AG10803 (cell line): ENCODE data around the gene MYL11.

Source experiments
- DNase-seq: peaks from one replicate; pipeline ENCODE4 v3.0.0; 2010; ENCODE audit warnings: low read depth
- H3K4me3 ChIP-seq: 2 replicates; pipeline ENCODE4 v1.5.1; 2011; ENCODE audit warnings: mild to moderate bottlenecking, low read length, control low read depth
- TF ChIP-seq, protein P1 (sequence below): conservative IDR thresholded peaks from 2 replicates; pipeline ENCODE4 v1.5.1; 2011; ENCODE audit warnings: mild to moderate bottlenecking, low read length, control low read depth, inconsistent platforms

The MYL11 gene

DNA sequence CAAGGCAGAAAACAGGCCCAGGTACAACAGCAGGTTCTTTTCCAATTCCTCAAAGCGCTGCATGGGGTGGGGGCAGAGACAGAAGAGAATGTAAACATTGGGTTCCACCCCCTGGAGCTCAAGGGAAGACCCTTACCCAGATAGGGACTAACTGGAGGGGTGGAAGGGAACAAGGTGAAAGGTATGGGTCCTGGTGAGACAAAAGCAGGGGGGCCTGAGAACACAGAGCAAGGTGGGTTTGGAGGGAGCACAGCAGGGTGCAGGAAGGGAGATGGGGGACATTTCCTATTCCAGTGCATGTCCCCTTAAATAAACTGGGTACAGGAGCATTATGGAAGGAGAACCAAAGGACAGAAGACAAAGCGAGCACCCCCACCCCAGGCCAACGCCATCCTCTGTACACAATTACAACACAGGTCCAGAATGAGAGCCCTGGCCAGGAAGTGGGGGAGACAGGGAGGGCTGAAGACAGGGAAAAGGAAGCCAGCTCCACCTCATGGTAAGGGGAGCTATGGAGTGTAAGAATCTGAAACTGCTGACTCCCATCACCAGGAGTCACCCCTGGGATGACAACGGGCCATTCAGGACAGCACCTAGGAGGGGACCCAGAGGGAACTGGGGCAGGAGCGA is 17.4 kb upstream of the MYL11 start:
- TF ChIP-seq, protein P1, sequence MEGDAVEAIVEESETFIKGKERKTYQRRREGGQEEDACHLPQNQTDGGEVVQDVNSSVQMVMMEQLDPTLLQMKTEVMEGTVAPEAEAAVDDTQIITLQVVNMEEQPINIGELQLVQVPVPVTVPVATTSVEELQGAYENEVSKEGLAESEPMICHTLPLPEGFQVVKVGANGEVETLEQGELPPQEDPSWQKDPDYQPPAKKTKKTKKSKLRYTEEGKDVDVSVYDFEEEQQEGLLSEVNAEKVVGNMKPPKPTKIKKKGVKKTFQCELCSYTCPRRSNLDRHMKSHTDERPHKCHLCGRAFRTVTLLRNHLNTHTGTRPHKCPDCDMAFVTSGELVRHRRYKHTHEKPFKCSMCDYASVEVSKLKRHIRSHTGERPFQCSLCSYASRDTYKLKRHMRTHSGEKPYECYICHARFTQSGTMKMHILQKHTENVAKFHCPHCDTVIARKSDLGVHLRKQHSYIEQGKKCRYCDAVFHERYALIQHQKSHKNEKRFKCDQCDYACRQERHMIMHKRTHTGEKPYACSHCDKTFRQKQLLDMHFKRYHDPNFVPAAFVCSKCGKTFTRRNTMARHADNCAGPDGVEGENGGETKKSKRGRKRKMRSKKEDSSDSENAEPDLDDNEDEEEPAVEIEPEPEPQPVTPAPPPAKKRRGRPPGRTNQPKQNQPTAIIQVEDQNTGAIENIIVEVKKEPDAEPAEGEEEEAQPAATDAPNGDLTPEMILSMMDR, result no peak
- no peak for DNase-seq
- H3K4me3 ChIP-seq, result no peak overlapping the region

DNA sequence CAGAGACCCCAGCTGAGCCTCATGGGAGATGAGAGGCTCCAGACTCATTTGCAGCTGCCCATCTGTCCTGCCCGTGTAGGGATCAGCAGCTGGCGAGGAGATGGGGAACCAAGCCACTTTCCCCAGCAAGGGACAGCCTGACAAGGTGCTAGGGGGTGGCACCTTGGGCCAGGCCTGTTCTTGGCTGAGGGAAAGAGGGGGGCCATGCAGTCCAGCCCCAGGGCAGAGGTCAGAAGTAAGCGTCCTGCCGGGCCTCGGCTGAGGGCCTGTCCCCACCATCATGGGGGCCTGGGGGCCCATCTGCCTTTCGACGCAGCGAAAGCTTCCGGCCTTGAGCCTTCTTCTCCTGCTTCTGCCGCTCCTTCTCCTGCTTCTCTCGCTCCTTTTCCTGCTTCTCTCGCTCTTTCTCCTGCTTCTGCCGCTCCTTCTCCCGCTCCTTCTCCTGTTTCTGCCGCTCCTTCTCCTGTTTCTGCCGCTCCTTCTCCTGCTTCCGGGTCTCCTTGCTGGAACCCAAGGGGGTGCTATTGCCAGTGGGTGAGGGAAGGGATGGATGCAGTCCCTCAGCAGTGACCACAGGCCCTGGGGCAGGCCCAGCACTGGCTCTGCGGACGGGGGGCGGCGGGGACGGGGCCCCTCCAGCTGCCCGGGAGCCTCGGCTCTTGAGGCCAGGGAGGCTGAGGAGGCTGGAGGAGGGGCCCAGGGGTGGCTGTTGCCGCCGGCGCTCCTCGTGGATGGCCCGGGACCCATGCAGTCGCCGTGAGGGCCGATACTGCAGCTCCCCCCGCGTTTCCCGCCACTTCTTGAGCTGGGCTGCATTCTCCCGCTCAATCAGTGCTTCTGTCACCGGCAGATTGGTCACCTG is 16.7 kb upstream of the MYL11 start:
- TF ChIP-seq, protein P1, result no peak
- DNase-seq, result no peak
- H3K4me3 ChIP-seq, result no peak overlapping the region

DNA sequence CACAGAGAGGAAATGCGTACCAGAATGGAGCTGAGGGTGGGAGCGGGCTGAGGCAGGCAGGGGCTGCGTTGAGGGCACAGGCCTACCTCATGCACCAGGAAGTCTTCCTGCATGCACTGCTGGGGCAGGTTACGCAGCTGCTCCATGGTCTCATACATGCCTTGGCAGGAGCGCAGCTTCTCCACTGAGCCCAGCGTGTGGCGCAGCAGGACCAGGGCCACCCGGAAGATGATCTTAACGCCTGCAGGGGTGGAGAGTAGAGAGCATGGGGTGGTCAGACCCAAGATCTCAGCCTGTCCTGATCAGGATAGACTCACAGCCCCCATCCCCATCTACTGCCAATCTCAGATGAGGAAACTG is 16.0 kb upstream of the MYL11 start:
- H3K4me3 ChIP-seq, result no peak overlapping the region
- TF ChIP-seq, protein P1, result no peak
- DNase-seq, result no peak

DNA sequence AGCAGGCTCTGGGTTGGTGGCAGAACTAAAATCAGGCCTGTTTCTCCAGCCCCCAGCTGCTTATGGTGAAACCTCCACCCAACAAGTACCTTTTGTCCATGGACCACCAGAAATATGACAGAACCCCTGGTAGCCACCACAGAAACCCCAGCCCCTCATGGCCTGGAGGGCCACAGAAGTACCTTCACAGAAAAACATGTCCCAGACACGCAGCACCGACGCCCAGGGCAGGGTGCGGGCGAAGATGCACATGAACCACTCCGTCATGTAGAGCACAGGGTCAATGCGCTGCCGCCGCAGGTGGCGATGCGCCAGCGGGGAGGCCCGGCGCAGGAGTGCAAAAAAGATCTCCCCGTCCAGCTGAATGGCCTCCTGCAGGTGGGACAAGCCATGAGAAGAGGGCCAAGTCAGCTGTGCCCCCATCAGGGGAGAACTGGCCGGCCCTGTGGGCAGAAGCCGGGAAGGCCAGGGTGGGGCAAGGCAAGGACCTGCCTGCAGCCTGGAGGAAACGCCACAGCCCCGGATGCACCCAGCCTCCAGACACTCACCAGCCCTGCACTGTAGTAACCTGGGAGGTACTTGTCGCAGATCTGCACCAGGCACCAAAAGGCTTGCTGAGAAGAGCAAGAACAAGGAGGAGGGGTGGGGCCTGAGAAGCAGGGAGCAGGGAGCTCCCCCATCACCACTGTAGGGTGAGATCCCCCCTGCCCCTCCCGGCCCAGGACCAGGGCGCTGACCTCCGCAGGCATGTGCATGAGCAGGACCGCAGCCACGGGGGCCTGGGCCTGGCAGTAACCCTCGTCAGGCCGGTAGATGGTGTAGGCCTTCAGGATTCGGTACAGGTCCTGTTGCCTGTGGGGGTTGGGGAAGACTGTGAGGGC is 15.4 kb upstream of the MYL11 start:
- DNase-seq, result no peak

DNA sequence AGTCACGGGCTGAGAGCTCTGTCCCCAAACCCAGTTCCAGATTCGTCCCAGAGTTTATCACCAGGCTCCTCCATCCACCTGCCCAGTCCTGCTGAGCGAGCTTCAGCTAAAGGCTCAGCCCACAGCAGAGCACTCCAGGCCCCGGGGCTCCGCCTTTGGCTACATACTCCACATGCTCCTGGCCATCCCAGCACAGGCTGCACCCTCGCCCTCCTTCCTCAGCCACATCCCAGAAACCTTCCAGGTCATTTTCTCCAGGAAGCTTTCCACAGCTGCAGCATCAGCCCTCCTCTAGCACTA is 14.8 kb upstream of the MYL11 start:
- no peak overlapping the region for H3K4me3 ChIP-seq
- DNase-seq, result no peak
- TF ChIP-seq, protein P1, result no peak

More for the DNA sequence above, 15.4 kb upstream of the MYL11 start:
- H3K4me3 ChIP-seq, result no peak overlapping the region
- TF ChIP-seq, protein P1, result no peak

DNA sequence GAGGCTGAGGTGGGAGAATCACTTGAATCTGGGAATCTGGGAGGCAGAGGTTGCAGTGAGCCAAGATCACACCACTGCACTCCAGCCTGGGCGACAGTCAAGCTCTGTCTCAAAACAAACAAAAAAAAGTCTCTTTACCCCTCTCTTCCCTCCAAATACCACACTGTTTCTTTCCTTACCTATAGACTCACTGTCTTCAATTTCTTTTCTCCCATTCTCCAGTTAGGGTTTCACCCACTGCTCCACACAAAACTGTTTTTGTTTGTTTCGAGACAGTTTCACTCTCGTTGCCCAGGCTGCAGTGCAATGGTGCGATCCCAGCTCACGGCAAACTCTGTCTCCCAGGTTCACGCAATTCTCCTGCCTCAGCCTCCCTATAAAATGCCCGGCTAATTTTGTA is 13.4 kb upstream of the MYL11 start:
- TF ChIP-seq, protein P1, result no peak
- no peak for DNase-seq
- H3K4me3 ChIP-seq, result no peak overlapping the region
